Peyer's patch (tissue), 4 donors: ENCODE results near the gene BBS4.

Experiments used
- POLR2A ChIP-seq, 2 donors: fragments of 450-650 bp; IDR thresholded peaks; one replicate each; pipeline ENCODE4 v1.5.1; 2017; ENCODE audit warnings: antibody characterized with exemption in 2 of 2, mild to moderate bottlenecking in 2 of 2, moderate library complexity in 2 of 2
- TF ChIP-seq, protein P1 (sequence below), 6 experiments: fragments of 450-650 bp in 4 of 6; fragments of 200-600 bp in 2 of 6; sonication (generic) in 1 of 6; IDR thresholded peaks; one replicate each; pipeline ENCODE4 v1.5.1; 2017 to 2019; ENCODE audit warnings: antibody characterized with exemption in 6 of 6, mild to moderate bottlenecking in 3 of 6, moderate library complexity in 1 of 6

- TF ChIP-seq, protein P1, sequence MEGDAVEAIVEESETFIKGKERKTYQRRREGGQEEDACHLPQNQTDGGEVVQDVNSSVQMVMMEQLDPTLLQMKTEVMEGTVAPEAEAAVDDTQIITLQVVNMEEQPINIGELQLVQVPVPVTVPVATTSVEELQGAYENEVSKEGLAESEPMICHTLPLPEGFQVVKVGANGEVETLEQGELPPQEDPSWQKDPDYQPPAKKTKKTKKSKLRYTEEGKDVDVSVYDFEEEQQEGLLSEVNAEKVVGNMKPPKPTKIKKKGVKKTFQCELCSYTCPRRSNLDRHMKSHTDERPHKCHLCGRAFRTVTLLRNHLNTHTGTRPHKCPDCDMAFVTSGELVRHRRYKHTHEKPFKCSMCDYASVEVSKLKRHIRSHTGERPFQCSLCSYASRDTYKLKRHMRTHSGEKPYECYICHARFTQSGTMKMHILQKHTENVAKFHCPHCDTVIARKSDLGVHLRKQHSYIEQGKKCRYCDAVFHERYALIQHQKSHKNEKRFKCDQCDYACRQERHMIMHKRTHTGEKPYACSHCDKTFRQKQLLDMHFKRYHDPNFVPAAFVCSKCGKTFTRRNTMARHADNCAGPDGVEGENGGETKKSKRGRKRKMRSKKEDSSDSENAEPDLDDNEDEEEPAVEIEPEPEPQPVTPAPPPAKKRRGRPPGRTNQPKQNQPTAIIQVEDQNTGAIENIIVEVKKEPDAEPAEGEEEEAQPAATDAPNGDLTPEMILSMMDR (IDR thresholded peaks at IDR 0.05): peak in 2 of 6 experiments; percentile 14 to 34
- no peak for TF ChIP-seq POLR2A (IDR thresholded peaks at IDR 0.05)
Observed at GRCh38 chr15:72685301-72685924, 594 bp upstream of the BBS4 start.
